Measurements from ENCODE around the gene RGS7BP.

DNA sequence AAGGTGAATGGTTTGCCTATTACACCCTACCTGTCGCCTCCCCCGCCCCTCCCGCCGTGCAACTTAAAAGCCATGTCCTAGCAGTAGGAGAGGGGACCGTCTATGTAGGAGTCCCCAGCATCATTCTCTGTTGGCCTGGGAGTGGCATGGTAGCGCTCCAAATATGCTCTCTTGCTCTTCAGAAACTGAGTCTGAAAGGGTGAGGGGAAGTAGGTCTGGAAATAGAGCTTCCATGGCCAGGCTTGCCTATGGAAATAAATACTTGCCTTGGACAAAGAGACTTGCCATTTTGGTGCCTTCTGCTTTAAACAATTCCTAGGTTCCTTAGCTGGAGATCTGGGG is 1.4 kb downstream of the RGS7BP start:
- TF ChIP-seq, protein P1, sequence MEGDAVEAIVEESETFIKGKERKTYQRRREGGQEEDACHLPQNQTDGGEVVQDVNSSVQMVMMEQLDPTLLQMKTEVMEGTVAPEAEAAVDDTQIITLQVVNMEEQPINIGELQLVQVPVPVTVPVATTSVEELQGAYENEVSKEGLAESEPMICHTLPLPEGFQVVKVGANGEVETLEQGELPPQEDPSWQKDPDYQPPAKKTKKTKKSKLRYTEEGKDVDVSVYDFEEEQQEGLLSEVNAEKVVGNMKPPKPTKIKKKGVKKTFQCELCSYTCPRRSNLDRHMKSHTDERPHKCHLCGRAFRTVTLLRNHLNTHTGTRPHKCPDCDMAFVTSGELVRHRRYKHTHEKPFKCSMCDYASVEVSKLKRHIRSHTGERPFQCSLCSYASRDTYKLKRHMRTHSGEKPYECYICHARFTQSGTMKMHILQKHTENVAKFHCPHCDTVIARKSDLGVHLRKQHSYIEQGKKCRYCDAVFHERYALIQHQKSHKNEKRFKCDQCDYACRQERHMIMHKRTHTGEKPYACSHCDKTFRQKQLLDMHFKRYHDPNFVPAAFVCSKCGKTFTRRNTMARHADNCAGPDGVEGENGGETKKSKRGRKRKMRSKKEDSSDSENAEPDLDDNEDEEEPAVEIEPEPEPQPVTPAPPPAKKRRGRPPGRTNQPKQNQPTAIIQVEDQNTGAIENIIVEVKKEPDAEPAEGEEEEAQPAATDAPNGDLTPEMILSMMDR (IDR thresholded peaks at IDR 0.05) = no peak
- no peak for TF ChIP-seq ZFX (IDR thresholded peaks at IDR 0.05; ENCODE audit: borderline replicate concordance)
